ENCODE results near the gene RBMS3. TPM values are rescaled to one million over a fixed set of nuclear protein-coding genes. Genes with fewer than 3 reads are reported as not detected.
"Not testable (repeated sequence)": the region's sequence is repeated elsewhere in the genome, so short reads cannot be mapped to it uniquely, and the experiment has no call there.

Gene RBMS3
- total and polyA plus RNA-seq, 4 donors: 29.1 to 86.7 (median 58.1) TPM

DNA sequence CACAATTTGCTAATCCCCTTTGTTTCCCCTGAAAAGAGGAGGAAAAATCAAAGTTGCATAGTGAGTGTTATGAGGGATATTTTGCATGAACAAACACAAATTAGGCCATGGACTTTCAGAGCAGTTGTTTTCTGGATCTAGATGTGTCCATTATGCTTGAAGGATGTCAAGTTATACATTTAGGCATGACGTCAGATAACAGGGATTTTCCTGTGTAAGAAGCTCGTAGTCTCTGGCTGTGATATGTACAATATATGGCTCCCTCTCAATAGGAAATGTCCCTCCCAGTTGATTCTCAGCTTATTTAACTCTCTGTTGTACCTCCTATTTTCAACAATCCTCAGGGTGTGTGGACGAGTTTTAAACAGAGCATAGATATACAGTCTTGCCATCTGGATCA is 171.0 kb downstream of the RBMS3 start:
- no CpG with 5 or more reads among the region's 3 CpGs for WGBS (ENCODE audit: insufficient coverage)
- no peaks in the 10 kb centered on the region for H3K9me3 ChIP-seq (ENCODE audit: control insufficient read depth, insufficient read depth, low read length)
- H3K27me3 ChIP-seq (ENCODE audit: control insufficient read depth, insufficient read depth, low read length): no peaks in the 10 kb centered on the region
- no peak overlapping the region for H3K27ac ChIP-seq (ENCODE audit: low read depth, low read length)
- peaks cover 10% of the 10 kb centered on the region for H3K4me1 ChIP-seq (ENCODE audit: control insufficient read depth, insufficient read depth, low read length)
- no peak overlapping the region for H3K4me3 ChIP-seq (ENCODE audit: low read depth, low read length)
- no peaks in the 10 kb centered on the region for H3K36me3 ChIP-seq (ENCODE audit: control insufficient read depth, insufficient read depth, low read length)
- no peak for DNase-seq (ENCODE audit: low read depth in 4 of 6, low spot score in 6 of 6)

DNA sequence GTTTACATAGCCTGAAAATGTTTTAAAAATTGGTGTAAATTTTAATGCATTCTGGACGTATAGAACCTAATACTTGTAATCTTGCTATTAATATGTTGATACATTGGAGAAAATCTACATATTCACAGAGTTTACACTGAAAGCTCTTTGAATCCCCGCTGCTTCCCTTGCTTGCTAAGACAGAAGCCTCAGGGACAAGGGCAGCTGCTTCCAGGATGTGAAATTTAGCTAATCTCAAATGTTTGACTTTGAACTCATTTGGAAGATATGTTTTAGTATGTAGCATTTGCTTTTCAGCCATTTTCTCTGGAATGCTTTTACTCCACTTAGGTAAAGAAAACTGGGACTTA is 172.0 kb downstream of the RBMS3 start:
- no peak overlapping the region for H3K4me3 ChIP-seq (ENCODE audit: low read depth, low read length)
- no CpG with 5 or more reads among the region's 2 CpGs for WGBS (ENCODE audit: insufficient coverage)
- H3K27ac ChIP-seq (ENCODE audit: low read depth, low read length): peak overlapping the region; percentile 85

DNA sequence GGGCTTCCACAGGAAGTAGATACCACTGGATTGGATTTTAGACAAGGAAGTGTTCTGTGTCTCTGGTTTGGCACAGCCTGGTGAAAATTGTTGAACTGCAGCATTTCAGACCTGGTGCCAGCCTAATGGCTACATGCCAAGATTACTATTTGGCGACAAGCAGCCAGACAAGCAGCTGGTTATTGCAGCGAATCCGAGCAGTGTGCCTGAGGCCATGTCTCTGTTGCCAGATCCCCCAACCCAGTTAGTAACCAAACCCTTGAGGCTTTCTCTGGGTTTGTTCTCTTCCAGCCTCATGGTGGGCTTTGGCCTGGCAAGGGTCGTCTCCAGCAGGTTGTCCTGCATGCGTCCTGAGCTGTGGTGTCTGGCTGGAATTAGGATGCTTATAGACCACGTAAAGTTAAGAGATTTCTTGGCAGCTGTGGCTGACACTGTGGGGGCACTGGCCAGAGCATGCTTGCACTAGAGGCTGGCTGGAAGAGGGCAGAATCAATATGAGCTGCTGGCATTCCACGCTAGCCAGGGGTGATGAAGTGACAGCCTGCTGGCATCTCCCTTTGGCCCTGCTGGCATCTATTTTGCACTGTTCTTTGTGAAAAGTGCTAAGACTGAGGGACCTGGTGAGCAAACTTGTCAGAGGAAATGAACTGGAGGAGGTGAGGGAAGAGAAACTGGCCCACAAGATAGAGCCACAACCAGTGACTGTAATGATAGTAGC is 172.6 kb downstream of the RBMS3 start:
- Histone ChIP-seq H3K36me3 (ENCODE audit: control insufficient read depth, insufficient read depth, low read length) (no peaks in the 10 kb centered on the region), H3K27me3 (ENCODE audit: control insufficient read depth, insufficient read depth, low read length) (no peaks in the 10 kb centered on the region), H3K4me3 (ENCODE audit: low read depth, low read length) (no peak overlapping the region), H3K4me1 (ENCODE audit: control insufficient read depth, insufficient read depth, low read length) (peaks cover 10% of the 10 kb centered on the region), H3K27ac (ENCODE audit: low read depth, low read length) (peak overlapping the region; percentile 85), H3K9me3 (ENCODE audit: control insufficient read depth, insufficient read depth, low read length) (no peaks in the 10 kb centered on the region)
- 30% methylated on average over 5 of the region's 7 CpGs for WGBS (ENCODE audit: insufficient coverage)
- DNase-seq (ENCODE audit: low read depth in 4 of 6, low spot score in 6 of 6): peak in 5 of 6 donors; percentile 42 to 91 (median 53)

More for the DNA sequence above, 172.0 kb downstream of the RBMS3 start:
- H3K27me3 ChIP-seq (ENCODE audit: control insufficient read depth, insufficient read depth, low read length): no peaks in the 10 kb centered on the region
- peaks cover 10% of the 10 kb centered on the region for H3K4me1 ChIP-seq (ENCODE audit: control insufficient read depth, insufficient read depth, low read length)
- no peak for DNase-seq (ENCODE audit: low read depth in 4 of 6, low spot score in 6 of 6)
- H3K9me3 ChIP-seq (ENCODE audit: control insufficient read depth, insufficient read depth, low read length): no peaks in the 10 kb centered on the region
- no peaks in the 10 kb centered on the region for H3K36me3 ChIP-seq (ENCODE audit: control insufficient read depth, insufficient read depth, low read length)

DNA sequence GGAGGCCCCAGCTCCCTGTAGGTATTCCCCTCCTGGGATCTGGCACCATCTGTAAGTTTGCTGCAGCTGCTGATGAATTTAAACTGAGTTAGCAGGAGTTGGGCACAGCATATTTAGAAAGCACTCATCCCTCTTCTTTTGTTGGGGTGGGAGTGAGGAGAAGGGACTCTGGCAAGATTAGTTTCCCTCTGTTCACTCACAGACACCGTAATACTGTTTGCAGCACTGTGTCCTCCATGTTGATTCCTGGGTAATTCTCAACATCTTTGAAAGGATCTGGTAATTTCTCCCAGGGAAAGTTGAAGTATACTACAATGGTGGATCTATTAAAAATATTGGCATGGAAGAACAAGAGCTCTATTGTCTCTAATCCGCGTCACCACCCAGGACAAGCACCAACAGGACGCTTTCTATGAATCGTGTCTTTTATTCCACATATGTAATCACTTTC is 173.3 kb downstream of the RBMS3 start:
- Histone ChIP-seq H3K4me1 (ENCODE audit: control insufficient read depth, insufficient read depth, low read length) (peaks cover 10% of the 10 kb centered on the region), H3K36me3 (ENCODE audit: control insufficient read depth, insufficient read depth, low read length) (no peaks in the 10 kb centered on the region), H3K4me3 (ENCODE audit: low read depth, low read length) (no peak overlapping the region), H3K27ac (ENCODE audit: low read depth, low read length) (peak overlapping the region; percentile 85), H3K9me3 (ENCODE audit: control insufficient read depth, insufficient read depth, low read length) (no peaks in the 10 kb centered on the region), H3K27me3 (ENCODE audit: control insufficient read depth, insufficient read depth, low read length) (no peaks in the 10 kb centered on the region)
- WGBS (ENCODE audit: insufficient coverage): no CpG with 5 or more reads among the region's 5 CpGs
- DNase-seq (ENCODE audit: low read depth in 4 of 6, low spot score in 6 of 6): peak in 2 of 6 donors; percentile 61 to 71

DNA sequence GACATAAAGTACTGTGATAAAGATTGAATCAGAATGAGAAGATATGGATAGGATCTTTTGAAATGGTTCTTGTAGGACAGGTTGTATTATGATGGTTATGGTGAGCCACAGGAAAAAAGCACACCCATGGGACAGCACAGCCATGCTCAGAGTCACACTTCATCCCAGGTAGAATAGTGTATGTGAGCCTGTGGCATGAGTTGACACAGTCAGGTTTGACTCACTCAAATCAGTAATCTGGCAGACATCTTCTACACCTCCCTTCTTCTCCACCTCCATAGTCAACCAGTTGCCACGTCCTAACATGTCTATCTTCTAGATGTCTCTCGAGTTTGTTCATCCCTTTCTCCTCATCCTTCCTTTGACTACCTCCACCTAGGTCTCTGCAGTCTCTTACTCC is 176.0 kb downstream of the RBMS3 start:
- Histone ChIP-seq H3K9me3 (ENCODE audit: control insufficient read depth, insufficient read depth, low read length) (no peaks in the 10 kb centered on the region), H3K36me3 (ENCODE audit: control insufficient read depth, insufficient read depth, low read length) (no peaks in the 10 kb centered on the region), H3K27ac (ENCODE audit: low read depth, low read length) (no peak overlapping the region), H3K4me1 (ENCODE audit: control insufficient read depth, insufficient read depth, low read length) (peaks cover 10% of the 10 kb centered on the region), H3K27me3 (ENCODE audit: control insufficient read depth, insufficient read depth, low read length) (no peaks in the 10 kb centered on the region), H3K4me3 (ENCODE audit: low read depth, low read length) (no peak overlapping the region)
- WGBS (ENCODE audit: insufficient coverage): 91% methylated on average over 2 of the region's 2 CpGs
- DNase-seq (ENCODE audit: low read depth in 4 of 6, low spot score in 6 of 6): no peak

DNA sequence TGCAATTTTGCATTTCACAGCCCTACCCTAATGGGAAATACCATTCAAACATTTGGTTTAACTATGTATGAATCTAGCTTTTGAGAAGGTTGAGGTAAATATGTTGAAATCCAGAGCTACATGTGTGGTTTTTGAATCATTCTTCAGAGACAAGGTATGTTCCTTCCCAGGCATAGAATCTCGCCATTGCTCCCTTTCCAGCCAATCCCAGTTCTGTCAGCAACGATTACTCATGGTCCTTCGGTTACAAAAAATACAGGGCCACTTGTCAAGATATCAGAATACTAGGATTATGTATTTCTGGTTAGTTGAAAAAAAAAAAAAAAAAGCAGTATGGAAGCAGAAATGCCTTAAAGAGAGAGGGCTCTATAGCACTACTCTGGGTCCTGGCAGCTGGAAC is 182.4 kb downstream of the RBMS3 start:
- no CpG with 5 or more reads among the region's 3 CpGs for WGBS (ENCODE audit: insufficient coverage)
- no peak overlapping the region for H3K4me3 ChIP-seq (ENCODE audit: low read depth, low read length)
- peaks cover 2% of the 10 kb centered on the region for H3K4me1 ChIP-seq (ENCODE audit: control insufficient read depth, insufficient read depth, low read length)
- no peaks in the 10 kb centered on the region for H3K36me3 ChIP-seq (ENCODE audit: control insufficient read depth, insufficient read depth, low read length)
- H3K9me3 ChIP-seq (ENCODE audit: control insufficient read depth, insufficient read depth, low read length): no peaks in the 10 kb centered on the region
- no peak for DNase-seq (ENCODE audit: low read depth in 4 of 6, low spot score in 6 of 6)
- H3K27ac ChIP-seq (ENCODE audit: low read depth, low read length): no peak overlapping the region
- no peaks in the 10 kb centered on the region for H3K27me3 ChIP-seq (ENCODE audit: control insufficient read depth, insufficient read depth, low read length)

DNA sequence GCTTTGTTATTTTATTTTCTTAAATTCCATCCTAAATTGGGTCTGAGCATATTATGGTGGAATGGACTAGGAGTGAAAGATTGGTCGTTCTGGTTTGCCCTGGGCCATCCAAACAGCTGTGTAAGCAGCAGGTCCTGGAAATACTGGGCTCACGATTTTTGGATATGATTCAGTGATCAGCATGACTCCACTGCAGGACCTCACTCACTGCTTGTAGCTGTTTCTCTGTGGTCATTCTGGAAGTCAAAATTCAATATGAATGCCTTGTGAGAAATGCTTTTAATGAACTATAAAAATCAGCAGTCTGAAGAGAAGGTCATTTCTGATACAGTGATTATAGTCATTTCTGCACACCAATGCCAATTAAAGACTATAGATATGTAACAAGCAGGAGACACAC is 185.0 kb downstream of the RBMS3 start:
- no peak overlapping the region for H3K4me3 ChIP-seq (ENCODE audit: low read depth, low read length)
- no peaks in the 10 kb centered on the region for H3K27me3 ChIP-seq (ENCODE audit: control insufficient read depth, insufficient read depth, low read length)
- peak overlapping the region; percentile 52 for H3K27ac ChIP-seq (ENCODE audit: low read depth, low read length)
- peaks cover 2% of the 10 kb centered on the region for H3K4me1 ChIP-seq (ENCODE audit: control insufficient read depth, insufficient read depth, low read length)
- H3K9me3 ChIP-seq (ENCODE audit: control insufficient read depth, insufficient read depth, low read length): no peaks in the 10 kb centered on the region
- H3K36me3 ChIP-seq (ENCODE audit: control insufficient read depth, insufficient read depth, low read length): no peaks in the 10 kb centered on the region
- peak in 2 of 6 donors; percentile 67 to 76 for DNase-seq (ENCODE audit: low read depth in 4 of 6, low spot score in 6 of 6)
- 35% methylated on average over 2 of the region's 2 CpGs for WGBS (ENCODE audit: insufficient coverage)

DNA sequence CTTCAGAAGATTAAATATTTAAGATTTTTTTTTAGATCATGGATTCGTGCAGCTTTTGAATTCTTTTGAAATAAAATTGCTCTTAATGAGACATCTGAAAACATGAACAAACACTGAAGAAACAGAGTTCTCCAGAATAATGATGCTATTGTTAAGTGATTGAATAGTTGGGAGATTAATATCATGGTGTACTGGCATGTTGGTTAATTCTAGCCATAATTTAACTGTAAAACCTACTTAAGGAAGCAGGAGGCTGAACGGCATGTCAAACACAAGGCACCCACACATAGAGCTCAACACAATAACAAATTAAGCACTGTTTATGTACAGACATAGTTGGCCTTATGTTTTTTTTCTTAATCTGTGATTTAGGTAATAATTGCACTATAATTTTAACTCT is 185.6 kb downstream of the RBMS3 start:
- no CpG with 5 or more reads among the region's 2 CpGs for WGBS (ENCODE audit: insufficient coverage)
- no peak overlapping the region for H3K27ac ChIP-seq (ENCODE audit: low read depth, low read length)
- H3K27me3 ChIP-seq (ENCODE audit: control insufficient read depth, insufficient read depth, low read length): no peaks in the 10 kb centered on the region
- peaks cover 2% of the 10 kb centered on the region for H3K4me1 ChIP-seq (ENCODE audit: control insufficient read depth, insufficient read depth, low read length)
- no peak overlapping the region for H3K4me3 ChIP-seq (ENCODE audit: low read depth, low read length)
- no peaks in the 10 kb centered on the region for H3K36me3 ChIP-seq (ENCODE audit: control insufficient read depth, insufficient read depth, low read length)
- peak in 1 of 6 donors; percentile 24 for DNase-seq (ENCODE audit: low read depth in 4 of 6, low spot score in 6 of 6)
- no peaks in the 10 kb centered on the region for H3K9me3 ChIP-seq (ENCODE audit: control insufficient read depth, insufficient read depth, low read length)

DNA sequence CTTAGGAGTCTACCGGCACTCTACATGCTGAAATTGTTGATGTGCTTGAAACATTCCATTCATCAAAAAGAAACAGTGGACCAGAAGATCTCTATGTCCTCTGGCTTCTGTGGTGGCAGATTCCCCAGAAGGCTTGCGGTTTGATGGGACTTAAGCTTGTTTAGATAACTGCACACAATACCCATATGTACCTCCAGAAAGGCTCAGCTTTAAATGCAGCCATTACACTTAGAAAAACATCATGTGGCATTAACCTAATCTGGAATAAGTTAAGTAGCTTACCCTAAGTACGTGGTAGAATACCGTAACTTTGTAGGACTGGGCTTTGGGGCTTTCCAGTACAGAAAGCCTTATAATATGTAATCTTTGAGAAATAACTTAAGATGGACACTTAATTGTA is 187.3 kb downstream of the RBMS3 start:
- Histone ChIP-seq H3K27me3 (ENCODE audit: control insufficient read depth, insufficient read depth, low read length) (no peaks in the 10 kb centered on the region), H3K27ac (ENCODE audit: low read depth, low read length) (no peak overlapping the region), H3K4me3 (ENCODE audit: low read depth, low read length) (no peak overlapping the region), H3K4me1 (ENCODE audit: control insufficient read depth, insufficient read depth, low read length) (peaks cover 2% of the 10 kb centered on the region), H3K36me3 (ENCODE audit: control insufficient read depth, insufficient read depth, low read length) (no peaks in the 10 kb centered on the region), H3K9me3 (ENCODE audit: control insufficient read depth, insufficient read depth, low read length) (no peaks in the 10 kb centered on the region)
- WGBS (ENCODE audit: insufficient coverage): 100% methylated on average over 2 of the region's 4 CpGs
- no peak for DNase-seq (ENCODE audit: low read depth in 4 of 6, low spot score in 6 of 6)

DNA sequence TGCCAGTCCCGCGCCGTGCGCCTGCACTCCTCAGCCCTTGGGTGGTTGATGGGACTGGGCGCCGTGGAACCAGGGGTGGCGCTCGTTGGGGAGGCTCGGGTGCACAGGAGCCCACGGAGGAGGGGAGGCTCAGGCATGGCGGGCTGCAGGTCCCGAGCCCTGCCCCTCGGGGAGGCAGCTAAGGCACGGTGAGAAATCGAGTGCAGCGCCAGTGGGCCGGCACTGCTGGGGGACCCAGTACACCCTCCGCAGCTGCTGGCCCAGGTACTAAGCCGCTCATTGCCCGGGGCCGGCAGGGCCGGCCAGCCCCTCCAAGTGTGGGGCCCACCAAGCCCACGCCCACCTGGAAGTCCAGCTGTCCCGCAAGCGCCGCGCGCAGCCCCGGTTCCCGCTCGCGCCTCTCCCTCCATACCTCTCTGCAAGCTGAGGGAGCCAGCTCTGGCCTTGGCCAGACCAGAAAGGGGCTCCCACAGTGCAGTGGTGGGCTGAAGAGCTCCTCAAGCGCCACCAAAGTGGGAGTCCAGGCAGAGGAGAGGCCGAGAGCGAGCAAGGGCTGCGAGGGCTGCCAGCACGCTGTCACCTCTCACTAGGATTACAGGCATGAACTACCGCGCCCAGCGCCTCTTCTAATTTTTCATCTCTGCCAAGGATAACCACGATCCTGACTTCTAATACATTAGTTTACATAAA is 192.8 kb downstream of the RBMS3 start:
- not testable (repeated sequence) for H3K9me3 ChIP-seq (ENCODE audit: control insufficient read depth, insufficient read depth, low read length); DNase-seq (ENCODE audit: low read depth in 4 of 6, low spot score in 6 of 6); H3K36me3 ChIP-seq (ENCODE audit: control insufficient read depth, insufficient read depth, low read length); H3K4me3 ChIP-seq (ENCODE audit: low read depth, low read length); H3K27ac ChIP-seq (ENCODE audit: low read depth, low read length); H3K27me3 ChIP-seq (ENCODE audit: control insufficient read depth, insufficient read depth, low read length); H3K4me1 ChIP-seq (ENCODE audit: control insufficient read depth, insufficient read depth, low read length)
- 91% methylated on average over 31 of the region's 41 CpGs for WGBS (ENCODE audit: insufficient coverage)

All from spinal cord (tissue), 10 donors.